AG08395 (cell line): ENCODE measurements around the gene ZMYM4.
A peak's percentile ranks its signal among the peaks of the same experiment; 100 is the strongest.
"Not testable (repeated sequence)": the region's sequence is repeated elsewhere in the genome, so short reads cannot be mapped to it uniquely, and the experiment has no call there.

Experiments used
- DNase-seq: peaks from one replicate; pipeline ENCODE4 v3.0.0; 2012; ENCODE audit warnings: mixed read lengths, low spot score

The ZMYM4 gene

GRCh38 chr1:35326246-35326866 is 57.8 kb downstream of the ZMYM4 start:
- no peak for DNase-seq

GRCh38 chr1:35331618-35332017 is 63.1 kb downstream of the ZMYM4 start:
- not testable (repeated sequence) for DNase-seq

GRCh38 chr1:35334485-35334884 is 66.0 kb downstream of the ZMYM4 start:
- no peak for DNase-seq

GRCh38 chr1:35340519-35340918 is 72.0 kb downstream of the ZMYM4 start:
- DNase-seq = no peak

- no peak for DNase-seq
Observed at GRCh38 chr1:35345439-35345981, 77.0 kb downstream of the ZMYM4 start.

GRCh38 chr1:35350872-35351271 is 82.4 kb downstream of the ZMYM4 start:
- no peak for DNase-seq

GRCh38 chr1:35359995-35360394 is 91.5 kb downstream of the ZMYM4 start:
- DNase-seq = no peak

GRCh38 chr1:35361638-35362037 is 93.1 kb downstream of the ZMYM4 start:
- no peak for DNase-seq

GRCh38 chr1:35364741-35365140 is 96.2 kb downstream of the ZMYM4 start:
- no peak for DNase-seq

- no peak for DNase-seq
Observed at GRCh38 chr1:35367914-35368313, 99.4 kb downstream of the ZMYM4 start.

GRCh38 chr1:35369922-35370671 is 101.6 kb downstream of the ZMYM4 start:
- peak; percentile 76 for DNase-seq

GRCh38 chr1:35371506-35371905 is 103.0 kb downstream of the ZMYM4 start:
- DNase-seq = no peak

GRCh38 chr1:35377555-35377954 is 109.0 kb downstream of the ZMYM4 start:
- DNase-seq = peak; percentile 4

GRCh38 chr1:35379317-35380000 is 111.0 kb downstream of the ZMYM4 start:
- DNase-seq = no peak

GRCh38 chr1:35380111-35380510 is 111.6 kb downstream of the ZMYM4 start:
- DNase-seq = not testable (repeated sequence)

GRCh38 chr1:35382107-35382506 is 113.6 kb downstream of the ZMYM4 start:
- DNase-seq = no peak

- no peak for DNase-seq
Observed at GRCh38 chr1:35386290-35386689, 117.8 kb downstream of the ZMYM4 start.

- DNase-seq = no peak
Observed at GRCh38 chr1:35386959-35387358, 118.5 kb downstream of the ZMYM4 start.

GRCh38 chr1:35390600-35391494 is 122.3 kb downstream of the ZMYM4 start:
- no peak for DNase-seq

- DNase-seq = no peak
Observed at GRCh38 chr1:35394386-35394785, 125.9 kb downstream of the ZMYM4 start.

- DNase-seq = no peak
Observed at GRCh38 chr1:35398739-35399138, 130.2 kb downstream of the ZMYM4 start.

- no peak for DNase-seq
Observed at GRCh38 chr1:35401049-35401448, 132.5 kb downstream of the ZMYM4 start.
